HG03439 (cell line): ENCODE data around the gene ZC3H13.

Source experiments
- ATAC-seq: cut with Tn5 transposase; IDR thresholded peaks from one replicate; pipeline ENCODE4 v1.9.1; 2021; ENCODE audit warnings: mild to moderate bottlenecking, moderate library complexity; ENCODE audit not compliant: unreplicated experiment

The ZC3H13 gene, protein sequence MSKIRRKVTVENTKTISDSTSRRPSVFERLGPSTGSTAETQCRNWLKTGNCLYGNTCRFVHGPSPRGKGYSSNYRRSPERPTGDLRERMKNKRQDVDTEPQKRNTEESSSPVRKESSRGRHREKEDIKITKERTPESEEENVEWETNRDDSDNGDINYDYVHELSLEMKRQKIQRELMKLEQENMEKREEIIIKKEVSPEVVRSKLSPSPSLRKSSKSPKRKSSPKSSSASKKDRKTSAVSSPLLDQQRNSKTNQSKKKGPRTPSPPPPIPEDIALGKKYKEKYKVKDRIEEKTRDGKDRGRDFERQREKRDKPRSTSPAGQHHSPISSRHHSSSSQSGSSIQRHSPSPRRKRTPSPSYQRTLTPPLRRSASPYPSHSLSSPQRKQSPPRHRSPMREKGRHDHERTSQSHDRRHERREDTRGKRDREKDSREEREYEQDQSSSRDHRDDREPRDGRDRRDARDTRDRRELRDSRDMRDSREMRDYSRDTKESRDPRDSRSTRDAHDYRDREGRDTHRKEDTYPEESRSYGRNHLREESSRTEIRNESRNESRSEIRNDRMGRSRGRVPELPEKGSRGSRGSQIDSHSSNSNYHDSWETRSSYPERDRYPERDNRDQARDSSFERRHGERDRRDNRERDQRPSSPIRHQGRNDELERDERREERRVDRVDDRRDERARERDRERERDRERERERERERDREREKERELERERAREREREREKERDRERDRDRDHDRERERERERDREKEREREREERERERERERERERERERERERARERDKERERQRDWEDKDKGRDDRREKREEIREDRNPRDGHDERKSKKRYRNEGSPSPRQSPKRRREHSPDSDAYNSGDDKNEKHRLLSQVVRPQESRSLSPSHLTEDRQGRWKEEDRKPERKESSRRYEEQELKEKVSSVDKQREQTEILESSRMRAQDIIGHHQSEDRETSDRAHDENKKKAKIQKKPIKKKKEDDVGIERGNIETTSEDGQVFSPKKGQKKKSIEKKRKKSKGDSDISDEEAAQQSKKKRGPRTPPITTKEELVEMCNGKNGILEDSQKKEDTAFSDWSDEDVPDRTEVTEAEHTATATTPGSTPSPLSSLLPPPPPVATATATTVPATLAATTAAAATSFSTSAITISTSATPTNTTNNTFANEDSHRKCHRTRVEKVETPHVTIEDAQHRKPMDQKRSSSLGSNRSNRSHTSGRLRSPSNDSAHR (N-terminal part only)

DNA sequence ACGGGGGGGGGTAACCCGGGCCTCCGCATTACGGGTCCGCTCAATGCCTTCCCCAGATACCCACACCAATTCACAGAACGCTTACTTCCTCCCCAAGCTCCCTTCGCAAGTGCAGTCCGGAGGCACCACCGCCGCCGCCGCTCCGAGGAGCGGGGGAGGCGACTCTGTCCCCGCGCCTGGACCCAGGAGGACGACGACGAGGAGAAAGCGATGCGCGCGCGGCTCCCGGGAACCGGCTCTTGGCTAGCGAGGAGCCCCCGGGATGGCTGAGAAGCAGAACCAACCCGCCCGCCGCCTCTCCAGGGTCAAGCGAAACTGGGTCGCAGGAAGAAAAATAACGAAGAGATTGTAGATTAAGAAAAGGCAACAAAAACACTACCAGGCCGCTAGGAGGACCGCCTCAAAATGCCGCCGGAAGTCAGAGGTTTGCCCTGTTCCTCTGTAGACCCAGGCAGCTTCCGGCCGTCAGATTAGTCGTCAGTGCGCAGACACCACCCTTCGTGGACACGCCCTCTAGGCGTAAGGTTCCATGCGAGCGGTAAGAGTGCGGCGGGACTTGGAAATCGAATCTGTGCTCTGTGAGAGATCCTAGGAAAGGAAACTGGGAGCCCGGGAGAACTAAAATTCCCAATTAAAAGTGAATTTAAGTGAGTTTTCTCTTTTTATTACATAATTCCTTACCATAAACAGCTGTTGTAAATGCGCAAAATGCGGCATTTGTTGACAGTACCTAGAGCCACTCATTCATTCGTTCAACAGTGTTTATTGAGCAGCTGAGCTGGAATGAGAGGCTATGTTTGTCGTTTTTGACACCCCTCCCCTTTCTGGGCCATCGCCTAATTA lies at the start of gene ZC3H13:
Gene ZC3H13 (minus strand): TSS at position 428 of the 843 bp plus-strand sequence. CDS start 7,239 bp downstream, outside the sequence.
- peak; percentile 100 for ATAC-seq

DNA sequence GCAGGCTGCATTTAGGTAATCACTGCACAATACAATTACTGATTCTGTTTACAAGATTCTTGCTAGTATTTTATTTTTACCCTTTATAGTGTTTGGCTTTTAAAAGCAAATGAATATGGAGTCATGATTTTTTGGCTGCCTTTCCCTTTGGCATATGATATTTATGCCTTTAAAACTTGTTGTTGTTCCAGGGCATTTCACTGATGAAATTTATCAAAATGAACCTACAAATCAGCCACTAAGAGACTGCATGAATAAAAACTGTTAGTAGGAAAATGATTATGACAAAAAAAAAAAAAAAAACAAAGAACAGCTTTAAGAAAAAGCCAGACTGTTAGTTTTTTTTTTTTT lies 49.7 kb upstream of the ZC3H13 start:
- no peak for ATAC-seq

DNA sequence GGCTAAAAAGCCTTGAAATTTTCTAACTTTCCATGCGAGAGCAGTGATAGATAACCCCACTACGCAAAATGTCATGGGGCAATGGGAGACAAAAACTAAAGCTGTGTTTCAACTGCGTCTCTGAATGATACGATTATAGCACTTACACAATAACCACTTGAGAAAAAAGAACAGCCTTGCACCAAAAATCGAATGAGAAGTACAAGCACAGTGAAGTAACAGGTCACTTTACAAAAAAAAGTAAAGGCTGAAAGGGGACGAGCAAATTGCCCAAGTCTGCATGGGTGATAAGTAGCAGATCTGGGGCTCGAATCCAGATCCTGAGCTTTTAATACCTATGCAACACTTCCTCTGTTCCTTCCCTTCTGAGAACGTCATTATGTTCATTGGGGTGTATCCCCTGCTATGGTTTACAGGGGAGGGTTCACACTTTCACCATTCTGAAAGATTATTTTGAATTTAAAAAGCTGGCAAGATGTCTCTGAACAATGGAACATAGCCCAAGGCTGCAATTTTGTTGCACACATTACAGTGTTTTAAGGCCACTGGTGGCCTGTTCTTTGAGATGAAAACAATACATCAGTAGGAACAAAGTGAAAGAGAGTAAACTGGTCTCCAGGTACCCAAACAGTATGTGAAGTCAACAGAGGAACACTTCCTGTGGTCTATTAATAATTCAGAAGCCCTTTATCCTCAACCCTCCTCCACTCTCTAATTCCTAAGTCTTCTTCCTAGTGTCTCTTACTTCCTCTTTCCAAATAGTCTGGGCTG lies 49.1 kb upstream of the ZC3H13 start:
- ATAC-seq, result no peak

DNA sequence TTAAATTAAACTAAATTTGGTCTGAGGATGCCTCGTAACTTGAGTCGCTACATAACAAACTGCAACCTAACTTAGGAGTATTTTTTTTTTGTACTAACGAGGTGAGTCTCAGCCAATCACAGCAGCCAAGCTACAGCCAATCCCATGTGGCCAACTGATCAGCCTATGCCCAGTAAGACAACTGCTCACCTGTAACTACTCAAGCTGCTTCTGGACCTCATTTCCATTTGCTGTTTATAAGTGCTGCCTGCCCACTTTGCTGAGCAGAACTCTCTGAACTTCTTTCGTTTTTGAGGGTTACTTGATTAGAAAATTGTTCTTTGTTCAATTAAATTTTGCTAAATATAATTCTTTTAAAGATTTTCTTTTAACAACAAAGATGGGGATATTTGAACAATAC lies 48.5 kb upstream of the ZC3H13 start:
- no peak for ATAC-seq

DNA sequence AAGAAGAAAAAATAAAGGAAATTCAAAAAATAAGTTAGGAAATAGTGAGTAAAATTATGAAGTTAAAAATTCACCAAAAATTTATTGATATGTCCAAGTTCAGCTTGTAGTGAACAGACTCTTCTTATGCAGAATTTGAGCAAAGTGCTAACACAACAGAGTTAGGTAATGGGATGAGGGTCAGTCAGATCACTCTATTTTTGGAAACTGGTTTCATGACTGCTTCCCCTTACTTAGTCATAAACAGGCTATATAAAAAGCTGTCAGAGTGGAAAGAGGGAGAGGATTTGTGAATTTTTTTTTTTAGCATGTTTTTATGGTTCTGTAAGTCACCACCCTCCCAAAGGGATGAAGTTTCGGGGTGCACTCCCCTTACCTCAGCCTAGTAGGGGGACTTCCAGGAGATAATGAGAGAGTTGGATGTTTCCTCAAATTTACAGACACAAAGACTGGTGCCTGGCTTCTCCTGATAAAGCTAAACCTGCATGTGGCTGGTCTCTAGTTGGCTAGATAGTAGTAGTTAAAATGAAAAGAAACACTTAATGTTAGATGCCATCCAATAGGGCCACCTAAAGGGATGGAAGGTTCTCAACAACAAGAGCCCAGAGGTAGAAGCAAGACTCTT lies 47.8 kb upstream of the ZC3H13 start:
- ATAC-seq, result no peak

DNA sequence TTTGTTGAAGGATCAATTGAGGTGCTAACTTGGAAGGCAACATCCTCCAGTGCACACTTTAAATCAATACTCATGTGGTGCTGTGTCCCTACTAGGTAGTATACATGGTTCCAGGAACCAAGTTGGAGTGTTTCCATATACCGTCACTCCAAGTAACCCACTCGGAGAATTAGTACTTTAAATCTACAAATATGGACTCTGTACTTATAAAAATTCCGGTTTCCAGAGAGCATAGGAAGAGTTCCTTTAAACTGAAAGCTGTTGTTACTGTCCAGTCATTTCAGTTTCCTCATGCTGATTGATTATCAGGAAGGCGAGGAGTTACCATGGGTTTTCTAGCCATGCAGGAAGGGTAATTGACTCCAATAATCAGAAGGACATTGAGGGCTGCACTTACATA lies 45.1 kb upstream of the ZC3H13 start:
- no peak for ATAC-seq

DNA sequence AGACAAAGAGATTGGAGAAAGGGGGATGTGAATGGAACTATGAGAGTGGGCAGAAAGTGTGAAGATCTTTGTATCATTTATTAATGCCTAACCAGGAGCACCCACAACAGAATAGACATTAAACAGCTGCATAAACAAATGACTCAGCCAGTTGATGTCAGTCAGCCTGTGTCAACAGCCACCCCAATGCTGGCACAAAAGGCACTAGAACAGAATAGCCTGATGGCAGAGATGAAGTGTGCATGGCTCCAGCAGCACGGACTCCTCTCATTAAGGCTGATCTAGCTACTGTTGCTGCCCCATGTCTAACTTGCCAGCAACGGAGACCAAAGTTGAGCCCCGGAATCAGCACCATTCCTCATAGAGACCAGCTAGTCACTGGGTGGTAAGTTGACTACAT lies 44.5 kb upstream of the ZC3H13 start:
- ATAC-seq, result no peak

DNA sequence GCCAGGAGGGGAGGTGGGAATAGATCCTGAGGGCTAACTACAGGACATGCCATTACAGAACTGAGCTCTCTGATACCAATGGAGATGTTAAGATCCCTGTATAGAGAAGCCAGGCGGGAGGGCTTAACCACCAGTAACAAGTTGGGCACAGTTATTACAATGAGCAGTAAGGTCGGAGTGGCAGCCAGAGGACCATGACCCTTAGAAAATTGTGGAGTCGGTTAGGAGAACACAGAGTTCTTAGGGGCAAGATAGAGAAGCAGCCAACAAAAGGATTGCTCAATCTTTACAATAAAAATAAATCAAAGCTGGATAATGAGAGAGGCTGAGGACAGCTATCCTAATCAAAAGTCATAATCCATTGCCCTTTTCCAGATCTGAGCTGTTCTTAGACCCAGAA lies 41.9 kb upstream of the ZC3H13 start:
- ATAC-seq, result no peak

DNA sequence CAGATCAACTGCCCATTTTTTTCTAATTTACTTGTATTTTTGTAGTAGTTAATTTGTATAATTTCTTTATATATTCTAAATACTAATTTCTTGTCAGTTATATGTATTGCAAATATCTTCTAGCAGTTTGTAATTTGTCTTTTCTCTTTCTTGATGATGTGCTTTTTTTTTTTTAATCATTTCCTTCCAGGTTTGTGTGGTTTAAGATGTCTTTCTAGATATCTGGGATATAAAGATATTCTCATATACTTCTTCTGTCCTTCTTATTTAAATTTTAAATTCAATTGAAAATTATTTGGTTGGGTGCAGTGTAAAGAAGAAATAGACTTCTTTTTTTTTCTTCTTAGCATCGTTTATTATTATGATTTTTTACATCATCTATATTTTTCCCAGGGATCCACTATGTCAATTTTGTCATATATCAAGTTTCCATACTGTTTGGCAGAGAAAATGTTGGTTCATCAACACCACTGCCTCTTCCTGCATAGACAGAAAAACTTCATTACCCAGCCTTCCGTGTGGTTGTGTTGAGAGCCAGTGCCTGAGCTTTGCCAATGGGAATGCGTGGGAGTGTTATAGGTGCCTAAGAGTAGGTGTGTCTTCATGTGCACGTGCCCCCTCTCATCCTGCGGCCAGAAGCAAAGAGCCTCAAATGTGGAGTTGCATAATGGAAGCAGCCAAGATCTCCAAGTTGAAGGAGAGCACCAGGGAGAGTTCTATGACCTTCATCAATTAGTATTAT lies 36.4 kb upstream of the ZC3H13 start:
- ATAC-seq, result no peak

DNA sequence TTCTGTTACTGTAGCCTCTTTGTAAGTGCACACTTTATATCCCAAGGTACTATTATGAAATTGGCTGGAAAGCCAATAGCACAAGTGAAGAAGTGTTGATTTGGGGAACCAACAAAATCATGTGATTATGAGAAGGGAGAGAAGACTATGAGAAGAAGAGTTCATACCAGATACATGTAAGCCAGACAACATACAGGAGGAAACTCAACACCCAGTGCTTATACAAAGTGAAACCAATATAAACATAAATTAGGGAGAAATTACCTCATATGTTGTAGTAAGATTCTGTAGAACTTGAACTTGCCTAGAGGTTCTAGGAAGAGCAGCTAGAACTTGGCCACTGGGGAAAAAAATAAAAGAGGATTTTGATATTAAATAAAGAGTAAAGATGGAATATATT lies 34.9 kb upstream of the ZC3H13 start:
- ATAC-seq, result no peak

DNA sequence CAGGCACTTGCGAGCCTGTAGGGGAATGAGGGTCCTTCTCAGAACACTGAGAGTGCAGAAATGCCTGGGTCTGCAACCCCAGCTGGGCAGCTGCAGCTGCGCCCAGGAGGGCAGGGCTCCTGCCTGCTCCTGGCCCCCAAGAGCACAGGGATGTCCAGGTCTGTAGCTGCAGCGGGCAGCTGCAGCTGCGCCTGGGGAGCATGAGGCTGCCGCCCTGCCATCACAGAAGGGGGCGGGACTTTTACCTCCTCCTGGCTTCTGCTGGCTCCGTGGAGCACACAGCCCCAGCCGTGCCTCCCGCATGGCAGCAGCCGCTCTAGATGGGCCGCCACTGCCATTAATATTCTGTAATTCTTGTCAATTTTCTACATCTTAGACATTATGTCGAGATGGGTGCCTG lies 34.4 kb upstream of the ZC3H13 start:
- no peak for ATAC-seq

DNA sequence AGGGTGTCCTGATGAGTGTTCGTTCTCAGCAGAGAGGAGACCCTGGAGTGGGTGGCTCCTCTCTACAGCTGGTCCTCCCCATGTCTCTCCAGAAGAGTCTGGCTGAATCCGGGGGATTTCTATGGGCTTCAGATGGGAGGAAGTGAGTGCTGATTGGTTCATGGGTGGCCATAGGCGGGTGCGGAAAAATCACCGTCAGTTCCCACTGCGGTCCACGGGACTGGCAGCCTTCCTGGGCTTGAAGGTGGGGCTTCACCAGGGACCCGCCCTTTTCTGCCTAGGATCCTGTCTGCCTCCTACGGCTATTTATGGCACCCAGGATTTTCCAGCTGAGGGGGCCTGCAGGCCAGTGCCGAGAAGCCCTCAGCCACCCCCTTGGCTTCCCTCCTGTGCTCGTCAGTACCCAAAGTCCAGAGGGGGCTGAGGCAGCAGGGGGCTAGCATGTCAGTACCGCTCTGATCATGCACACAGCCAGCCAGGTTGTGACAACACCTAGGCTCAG lies 33.9 kb upstream of the ZC3H13 start:
- ATAC-seq, result no peak

DNA sequence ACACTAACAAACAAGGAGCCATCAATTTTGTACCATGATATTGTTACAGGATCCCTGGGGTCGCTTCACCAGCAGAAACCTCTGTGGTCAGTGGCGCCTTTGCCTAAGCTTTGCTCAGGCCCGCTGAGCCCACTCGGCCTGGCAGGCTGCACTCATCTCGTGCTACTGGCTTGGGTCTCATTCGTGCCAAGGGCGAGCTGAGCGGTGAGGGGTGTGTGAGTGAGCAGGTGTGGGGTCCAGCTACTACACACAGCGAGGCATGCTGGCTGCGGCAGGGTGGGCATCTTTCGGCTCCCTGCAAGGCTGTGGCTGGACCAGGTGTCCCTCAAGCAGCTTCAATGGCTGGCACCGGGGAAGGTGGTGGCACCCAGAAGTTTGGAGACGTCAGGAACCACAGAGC lies 33.2 kb upstream of the ZC3H13 start:
- ATAC-seq, result no peak

DNA sequence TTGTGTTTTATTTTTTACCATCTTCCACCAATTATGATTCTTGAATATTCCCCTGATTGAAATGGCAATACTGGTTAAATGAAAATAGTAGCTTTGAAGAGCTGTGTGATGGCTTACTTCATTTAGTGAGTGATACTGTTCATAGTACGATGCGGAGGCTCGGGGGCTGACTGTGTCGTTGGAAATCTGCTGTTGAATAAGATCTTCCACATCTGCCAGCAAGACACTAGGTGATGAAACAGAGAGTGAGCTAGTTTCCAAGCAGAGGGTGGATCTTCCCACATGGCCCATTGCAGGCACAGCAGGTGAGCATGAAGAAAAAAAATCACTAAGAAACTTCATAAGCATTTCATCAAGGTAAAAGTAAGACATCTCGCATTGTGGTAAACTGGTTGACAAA lies 29.8 kb upstream of the ZC3H13 start:
- ATAC-seq, result no peak

DNA sequence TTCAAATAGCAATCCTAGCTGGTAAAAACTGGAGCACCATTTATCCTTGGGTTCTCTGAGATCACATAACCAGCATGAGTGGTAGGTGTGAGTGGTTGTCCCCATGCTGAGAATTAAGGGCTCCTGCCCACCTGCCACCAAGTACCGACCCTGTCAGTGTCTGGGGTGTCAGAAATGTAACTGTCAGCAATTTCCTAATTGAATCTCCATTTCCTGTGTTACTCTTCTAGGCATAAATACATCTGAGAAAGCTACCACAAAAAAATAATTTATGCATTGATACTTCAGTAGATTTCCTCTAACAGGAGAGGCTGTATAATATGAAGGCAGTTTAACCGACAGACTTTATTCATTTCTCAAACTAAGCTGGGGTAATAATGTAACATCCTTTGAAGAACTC lies 27.2 kb upstream of the ZC3H13 start:
- ATAC-seq, result no peak

DNA sequence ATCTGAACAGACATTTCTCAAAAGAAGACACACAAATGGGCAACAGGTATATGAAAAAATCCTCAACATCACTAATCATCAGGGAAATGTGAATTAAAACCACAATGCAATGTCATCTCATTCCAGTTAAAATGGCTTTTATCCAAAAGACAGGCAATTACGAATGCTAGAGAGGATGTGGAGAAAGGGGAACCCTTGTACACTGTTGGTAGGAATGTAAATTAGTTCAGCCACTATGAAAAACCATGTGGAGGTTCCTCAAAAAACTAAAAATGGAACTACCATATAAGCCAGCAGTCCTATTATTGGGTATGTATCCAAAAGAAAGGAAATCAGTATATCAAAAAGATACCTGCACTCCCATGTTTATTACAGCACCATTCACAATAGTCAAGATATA lies 24.7 kb upstream of the ZC3H13 start:
- no peak for ATAC-seq

DNA sequence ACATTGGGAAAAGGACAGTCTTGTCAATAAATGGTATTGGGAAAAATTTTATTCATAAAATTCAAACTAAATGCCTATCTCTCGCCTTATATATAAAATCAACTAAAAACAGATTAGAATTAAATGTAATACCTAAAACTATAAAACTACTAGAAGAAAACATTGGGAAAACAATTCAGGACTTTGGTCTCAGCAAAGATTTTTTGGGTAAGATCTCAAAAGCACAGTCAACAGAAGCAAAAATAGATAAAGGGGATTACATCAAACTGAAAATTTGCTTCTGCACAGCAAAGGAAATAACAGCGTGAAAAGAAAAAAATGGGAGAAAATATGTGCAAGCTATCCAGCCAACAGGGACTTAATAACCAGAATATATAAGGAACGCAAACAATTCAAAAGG lies 24.3 kb upstream of the ZC3H13 start:
- no peak for ATAC-seq

DNA sequence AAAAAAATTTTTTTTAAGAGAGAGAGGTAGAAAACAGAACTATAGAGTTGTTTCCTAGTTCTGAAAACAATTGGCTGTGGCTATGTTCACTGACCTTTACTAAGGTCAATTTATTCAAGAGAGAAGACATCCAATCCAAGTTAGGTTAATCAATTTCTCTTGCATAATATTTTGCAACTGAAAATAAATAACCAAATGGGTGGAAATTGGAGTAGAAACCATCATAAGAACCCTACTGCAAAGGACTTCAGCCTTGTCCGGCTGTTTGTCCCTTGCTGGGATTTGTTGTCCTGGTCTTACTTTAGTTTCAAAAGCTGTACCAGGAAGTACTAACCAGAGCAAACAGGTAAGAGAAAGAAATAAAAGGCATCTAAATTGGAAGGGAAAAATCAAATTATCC lies 23.3 kb upstream of the ZC3H13 start:
- ATAC-seq, result no peak
